RCC 7860 (cell line): ENCODE data around the gene TIFAB.

Experiments
- DNase-seq: peaks from one replicate; pipeline ENCODE4 v3.0.0-alpha.2; 2015; ENCODE audit warnings: low spot score
- FAIRE-seq: peaks from 2 replicates; lab custom pipeline; 2012; peaks lifted over from hg19 to GRCh38; lab: Jason Lieb, UNC

TIFAB gene

DNA sequence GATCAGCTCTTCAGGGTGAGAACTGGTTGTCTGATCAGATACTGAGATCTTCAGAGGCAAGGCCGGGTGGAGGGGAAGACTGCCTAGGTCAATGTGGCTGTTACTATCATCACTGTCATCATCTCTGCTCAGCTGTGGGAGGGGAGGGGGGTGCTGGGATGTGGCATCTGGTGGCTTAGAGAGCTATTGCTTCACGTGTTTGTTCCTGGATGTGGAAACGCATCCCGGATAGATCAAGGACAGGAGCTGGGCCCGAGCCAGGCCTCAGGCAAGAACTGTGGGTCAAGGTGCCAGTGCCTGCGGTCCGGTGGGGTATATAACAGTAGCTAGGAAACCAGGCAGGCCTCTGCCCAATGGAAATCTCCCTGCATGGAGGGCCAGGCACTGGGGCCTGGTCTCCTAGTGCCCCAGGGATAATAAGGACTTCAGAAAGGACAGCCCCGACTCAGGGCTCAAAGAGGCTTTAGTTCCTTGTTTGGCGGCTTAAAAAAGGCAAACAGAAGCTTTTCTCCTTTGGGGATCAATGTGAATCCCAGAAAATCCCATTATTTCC is 30.3 kb upstream of the TIFAB start:
- FAIRE-seq (no peak), DNase-seq (no peak)

DNA sequence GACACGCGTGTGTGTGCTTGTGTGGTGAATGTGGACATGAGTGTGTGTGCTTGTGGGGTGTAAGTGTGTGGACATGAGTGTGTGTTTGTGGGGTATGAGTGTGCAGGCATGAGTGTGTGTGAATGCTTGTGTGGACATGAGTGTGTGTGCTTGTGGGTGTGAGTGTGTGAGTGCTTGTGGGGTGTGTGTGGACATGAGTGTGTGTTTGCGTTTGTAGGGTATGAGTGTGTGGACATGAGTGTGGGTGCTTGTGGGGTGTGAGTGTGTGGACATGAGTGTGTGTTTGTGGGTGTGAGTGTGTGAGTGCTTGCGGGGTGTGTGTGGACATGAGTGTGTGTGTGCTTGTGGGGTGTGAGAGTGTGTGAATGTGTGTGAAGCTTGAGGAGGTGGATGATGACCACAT is 29.8 kb upstream of the TIFAB start:
- no peak for DNase-seq
- FAIRE-seq, result no peak

DNA sequence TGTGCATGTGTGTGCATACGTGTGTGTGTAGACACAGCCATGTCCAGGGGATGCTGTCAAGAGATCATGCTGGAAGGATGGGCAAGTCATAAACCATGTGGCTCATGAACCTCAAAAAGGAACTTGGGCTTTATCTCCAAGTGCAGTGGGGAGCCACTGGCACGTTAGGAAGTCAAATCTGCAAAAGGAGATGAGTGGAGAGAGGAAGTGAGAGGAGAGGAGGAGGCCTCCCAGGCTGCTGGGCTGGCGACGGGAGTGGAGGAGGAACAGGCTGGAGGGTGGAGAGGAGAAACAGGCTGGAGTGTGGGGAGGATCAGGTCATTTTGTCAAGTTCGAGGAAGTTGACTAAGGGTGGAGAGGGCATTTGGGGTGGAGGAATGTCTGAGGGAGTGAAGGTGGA is 29.2 kb upstream of the TIFAB start:
- DNase-seq (no peak), FAIRE-seq (no peak)

DNA sequence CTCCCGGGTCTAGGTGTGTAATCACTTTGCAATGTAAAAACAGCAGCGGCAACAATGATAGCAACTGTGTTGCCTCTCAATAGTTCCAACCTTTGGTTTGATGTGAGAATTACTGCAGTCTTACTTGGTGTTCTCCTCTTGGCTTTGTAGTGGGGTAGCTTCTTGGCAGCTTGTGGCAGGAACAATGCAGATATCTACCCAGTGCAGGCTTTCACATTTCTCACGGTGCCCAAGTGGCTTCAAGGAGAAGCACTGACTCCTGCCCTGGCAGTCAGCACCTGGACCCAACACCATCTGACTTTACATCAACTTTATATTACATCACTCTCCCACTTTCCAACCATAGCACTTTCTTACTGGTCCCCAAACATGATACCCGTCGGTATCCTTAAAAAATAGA is 28.4 kb upstream of the TIFAB start:
- DNase-seq, result no peak
- no peak for FAIRE-seq

DNA sequence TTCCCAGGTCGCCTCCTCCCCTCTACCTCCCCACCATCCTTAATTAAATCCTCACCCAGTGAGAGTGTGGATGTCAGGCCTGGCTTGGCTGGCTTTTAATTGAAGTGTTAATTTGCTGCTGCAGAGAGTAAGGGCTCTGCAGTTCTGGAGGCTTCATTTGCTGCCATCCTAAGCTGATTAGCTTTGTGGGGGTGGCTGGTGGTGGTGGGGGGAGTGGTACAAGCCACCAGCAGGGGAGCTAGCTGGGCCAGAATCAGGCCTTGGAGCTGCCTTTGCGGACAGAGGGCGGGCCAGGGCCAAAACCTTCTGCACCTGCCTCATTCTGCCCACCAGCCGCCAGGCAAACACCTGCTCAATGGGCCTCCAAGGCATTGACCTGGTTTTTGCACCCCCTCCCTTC is 26.8 kb upstream of the TIFAB start:
- no peak for FAIRE-seq

DNA sequence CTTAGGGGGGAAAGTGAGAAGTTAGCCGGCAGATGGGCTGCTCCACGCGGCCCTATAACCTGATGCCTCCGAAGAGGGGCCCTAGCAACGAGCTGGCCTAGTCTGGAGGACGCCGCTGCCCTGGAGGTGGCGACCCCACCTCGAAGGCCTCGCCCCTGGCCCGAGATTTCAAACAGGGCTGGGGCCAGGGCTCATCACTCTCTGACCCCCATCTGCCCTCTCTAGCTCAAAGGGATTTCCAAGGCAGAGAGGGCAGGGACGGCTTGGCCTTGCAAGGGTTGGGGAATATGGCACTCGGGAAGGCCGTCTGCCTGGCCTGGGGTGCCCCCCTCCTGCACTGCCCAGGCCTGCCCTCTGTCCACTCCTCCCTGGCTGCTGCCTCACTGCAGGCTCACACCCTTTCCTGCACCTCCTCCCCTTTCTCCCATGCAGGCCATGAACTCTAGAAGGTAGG is 25.5 kb upstream of the TIFAB start:
- DNase-seq (no peak), FAIRE-seq (no peak)

More for the DNA sequence above, 26.8 kb upstream of the TIFAB start:
- no peak for DNase-seq

DNA sequence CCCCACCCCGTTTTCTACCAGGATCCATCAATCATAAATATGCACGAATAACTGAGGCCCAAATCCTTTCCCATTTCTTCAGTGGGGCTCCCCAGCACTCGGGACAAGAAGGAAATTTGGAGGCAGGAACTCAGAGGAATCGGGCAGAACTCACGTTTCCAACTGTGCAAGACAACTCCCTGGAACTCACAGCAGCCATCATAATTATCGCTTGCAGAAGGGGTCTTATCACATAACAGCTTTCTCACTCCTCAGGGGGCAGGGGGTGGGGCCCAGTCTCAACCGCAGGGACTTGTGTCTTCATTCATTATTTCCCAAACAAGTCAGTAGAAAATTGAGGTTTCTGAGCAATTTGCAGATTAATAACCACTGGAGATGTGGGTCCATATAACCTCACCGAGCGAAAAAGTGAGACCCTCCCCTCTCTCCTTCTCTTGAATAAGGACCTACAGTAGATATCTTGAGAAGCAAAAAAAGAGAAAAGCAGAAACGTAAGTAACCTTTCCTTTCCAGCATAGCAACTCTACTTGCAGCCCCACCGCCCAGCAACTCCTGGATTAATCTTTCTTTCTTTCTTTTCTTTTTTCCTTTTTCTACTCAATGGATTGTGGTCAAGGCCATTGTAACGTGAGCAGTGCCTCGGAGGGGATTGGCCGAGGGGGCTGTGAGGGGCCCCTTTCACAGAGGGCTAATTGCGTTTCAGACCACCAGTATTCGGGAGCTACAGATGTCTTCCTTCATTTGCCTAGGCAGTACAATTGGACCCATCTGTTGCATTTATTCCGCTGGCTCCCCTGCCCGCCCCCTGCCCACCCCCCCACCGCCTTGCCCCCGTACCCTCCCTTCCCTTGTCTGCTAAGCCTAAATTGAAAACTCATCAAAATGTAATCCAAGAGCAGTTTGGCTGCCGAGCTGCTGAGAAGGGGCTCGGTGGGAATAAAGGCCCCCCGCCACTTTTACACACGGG is 24.7 kb upstream of the TIFAB start:
- FAIRE-seq (no peak), DNase-seq (no peak)

DNA sequence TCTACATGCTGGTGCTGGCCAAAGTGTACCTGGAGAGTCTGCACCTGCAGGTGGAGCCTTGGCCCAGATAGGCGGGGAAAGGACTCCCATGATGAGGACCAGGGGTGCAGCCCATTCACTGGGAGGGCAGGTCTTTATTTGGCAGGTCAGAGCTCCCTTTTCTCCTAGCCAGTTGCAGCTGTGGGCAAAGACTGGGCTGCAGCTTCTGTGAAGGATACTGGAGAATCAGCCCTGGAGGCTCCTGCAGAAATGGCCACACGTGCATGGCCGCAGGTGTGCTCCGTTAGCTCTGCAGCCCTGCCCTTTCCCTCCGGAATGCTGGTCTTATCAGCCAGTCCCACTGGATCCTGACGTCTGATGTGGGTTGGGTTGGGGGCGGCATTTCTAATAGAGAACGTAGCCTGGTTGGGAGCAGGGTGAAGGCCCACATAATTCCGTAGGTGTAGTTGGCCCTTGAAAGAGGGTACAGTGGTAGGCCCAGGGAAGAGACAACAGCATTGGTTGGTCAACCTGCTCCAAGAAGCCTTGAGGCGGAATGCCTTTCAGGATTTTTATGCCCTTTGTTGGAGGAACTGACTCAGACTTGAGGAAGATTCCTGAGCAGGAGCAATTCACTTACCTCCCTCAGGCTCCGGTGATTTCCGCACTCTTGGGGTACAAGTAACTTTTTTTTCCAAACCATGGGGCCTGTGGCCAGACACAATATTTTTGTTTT is 22.0 kb upstream of the TIFAB start:
- FAIRE-seq, result no peak

DNA sequence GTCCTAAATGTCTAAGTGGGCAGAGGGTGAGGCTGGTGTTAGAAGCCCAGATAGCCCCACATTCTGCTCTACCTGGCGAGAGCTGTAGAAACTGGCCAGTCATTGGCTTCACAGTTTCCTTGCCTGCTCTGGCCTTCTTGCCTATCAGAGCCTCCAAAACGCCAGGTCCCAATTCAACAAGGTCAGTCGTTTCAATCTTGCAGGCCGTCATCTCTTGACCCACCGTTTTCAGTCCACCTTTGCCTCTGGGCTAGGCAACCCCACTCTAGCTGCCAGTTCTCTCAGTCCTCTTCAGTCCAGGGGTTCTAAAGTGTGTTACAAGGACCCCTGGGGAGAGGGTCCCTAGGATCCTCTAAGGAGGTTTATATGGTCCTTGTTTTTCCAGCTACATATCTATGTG is 20.0 kb upstream of the TIFAB start:
- FAIRE-seq, result no peak

More for the DNA sequence above, 22.0 kb upstream of the TIFAB start:
- DNase-seq, result no peak

DNA sequence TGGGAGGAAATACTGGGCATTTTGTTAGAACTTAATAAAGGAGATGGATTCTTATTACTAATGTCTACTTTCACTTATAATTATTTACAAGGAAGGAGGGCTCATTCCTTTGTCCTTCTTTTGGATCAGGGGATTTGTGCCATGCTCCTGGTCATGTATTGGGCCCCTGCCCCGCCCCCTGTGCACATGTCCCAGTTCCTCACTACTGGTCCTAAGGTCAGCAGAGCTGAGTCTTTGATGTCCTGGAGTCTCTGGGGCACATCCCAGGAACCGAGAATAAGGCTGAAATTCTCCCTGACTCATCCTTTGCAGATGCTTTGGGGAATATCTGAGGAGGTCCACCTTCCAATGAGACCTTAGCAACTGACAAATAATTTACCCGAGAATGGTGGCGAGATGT is 19.6 kb upstream of the TIFAB start:
- no peak for FAIRE-seq
- DNase-seq, result no peak

More for the DNA sequence above, 20.0 kb upstream of the TIFAB start:
- no peak for DNase-seq

DNA sequence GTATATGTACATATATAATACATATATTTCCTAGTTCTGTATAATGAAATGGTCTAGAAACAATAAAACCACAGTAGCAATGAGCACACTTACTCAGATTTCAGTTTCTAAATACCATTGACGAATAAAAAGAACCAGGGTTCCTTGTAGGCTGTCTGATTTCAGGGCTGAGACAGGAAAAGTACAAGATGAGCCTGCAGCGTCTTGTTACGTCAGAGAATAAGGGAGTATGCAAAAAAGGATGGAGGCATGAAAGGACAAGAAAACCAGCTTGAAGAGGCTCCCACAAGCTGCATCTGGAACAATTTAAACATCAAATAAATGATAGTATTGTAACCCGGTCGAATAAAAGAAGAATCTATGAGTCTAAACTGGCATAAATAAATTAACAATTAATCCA is 17.8 kb upstream of the TIFAB start:
- FAIRE-seq, result no peak

DNA sequence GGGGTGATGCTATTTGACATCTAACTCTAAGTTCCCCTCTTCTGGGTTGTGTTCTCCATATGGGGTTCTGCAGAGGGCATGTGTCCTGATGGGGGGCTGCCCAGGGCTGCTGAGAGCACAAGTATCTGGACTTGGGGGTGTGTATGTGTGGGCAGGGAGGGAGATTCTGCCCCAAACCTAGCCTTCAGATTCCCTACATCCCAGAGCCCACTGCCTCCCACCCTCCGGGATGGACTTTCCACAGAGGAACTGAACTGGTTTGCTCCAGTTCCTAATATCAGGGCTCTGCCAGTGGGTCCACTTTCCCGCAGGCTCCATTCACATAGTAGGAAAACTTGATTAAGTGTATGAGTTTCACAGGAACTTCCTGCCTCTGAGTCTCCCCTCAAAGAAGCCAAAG is 16.4 kb upstream of the TIFAB start:
- FAIRE-seq, result no peak
- no peak for DNase-seq

More for the DNA sequence above, 17.8 kb upstream of the TIFAB start:
- DNase-seq, result no peak

DNA sequence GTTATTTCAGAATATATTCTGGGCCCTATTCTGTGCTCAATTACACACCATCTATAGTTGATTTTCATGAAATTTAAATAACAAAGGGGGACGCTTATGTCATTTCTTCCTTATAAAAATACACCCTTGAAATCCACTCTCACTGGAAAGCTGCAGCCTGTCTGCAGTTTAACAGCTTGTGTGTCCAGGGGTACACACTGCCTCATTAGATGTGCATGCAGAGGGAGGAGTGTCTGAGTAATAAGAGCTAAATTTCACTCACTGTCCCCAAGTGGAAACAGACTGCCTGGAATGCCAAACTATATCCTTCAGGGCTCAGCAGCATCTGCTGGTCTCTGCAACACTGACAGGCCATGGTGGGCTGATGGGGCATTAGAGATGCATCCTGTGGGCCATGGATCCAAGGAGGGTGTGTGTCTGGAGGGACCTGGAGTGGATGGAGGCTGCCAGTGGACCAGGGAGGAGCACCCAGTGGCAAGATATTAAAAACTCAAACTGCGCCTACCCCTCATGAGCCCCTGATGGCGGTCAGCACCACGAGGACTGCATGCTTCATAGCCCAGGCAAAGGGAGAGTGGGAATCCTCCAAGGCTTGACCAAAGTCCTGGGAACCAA is 15.8 kb upstream of the TIFAB start:
- FAIRE-seq (no peak), DNase-seq (no peak)

DNA sequence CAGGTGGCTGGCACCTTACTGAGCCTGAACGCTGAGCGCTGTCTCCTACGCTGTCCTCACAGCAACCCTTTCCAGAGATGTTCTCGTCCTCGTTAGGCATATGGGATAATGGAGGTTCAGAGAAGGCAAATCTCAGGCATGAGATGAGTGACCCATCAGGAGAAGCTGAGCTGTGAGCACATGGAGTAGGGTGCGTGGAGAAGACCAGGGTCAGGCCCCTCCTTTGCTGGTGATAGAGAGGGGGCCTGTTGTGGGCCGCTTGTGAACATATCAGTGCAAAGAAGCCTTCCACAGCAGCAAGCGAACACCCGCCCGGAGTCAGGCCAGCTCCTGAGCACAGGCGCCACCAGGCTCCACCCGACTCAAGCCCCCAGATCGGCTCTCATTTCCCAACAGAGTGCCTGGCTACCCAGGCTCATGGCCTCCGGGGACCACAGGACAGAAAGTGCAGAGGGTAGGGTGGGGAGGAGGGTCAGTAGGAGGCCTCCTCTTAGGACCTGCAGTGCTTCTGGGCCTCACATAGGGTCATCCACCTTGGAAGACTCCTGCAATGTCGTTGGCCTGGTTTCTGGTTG is 15.0 kb upstream of the TIFAB start:
- no peak for FAIRE-seq
- no peak for DNase-seq

DNA sequence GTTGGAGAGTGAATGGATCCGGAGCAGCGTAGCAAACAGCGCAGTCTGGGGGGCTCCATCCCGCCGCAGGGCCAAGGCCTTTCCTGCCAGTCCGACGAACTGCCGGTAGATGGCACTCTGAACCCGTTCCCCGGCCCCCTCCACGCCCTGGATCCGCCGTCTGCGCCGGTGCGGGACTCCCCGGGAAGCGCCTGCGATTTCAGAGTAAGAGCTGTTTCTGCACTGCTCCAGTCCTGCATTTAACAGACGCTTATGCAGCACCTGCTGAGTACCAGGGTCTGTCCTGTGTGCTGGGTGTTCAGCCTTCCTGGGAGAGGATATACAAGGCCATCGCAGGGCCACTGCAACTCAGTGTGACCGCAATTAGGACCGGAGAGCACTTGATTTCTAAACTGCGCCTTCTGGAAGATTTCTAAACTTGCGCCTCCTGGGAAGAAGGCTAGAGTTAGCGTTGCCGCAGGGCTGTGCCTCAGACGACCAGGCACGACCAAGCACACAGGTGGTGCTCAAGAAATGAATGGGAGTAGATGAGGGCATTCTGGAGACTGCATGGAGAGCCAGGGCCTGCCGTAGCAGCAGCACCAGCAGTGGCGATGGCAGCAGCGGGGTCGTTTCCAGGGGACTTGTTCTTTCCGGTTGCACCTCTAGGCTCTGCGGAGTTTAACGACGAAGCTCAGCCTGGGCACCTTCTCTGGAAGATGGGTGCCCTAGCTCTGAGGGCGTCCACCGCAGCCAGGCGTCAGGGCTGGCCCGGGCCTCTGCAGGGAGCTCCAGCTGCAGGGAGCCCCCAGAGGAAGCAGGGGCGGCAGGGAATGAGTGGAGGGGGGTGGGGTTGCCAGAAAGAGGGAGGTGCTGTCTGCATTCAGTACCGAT is 14.3 kb upstream of the TIFAB start:
- FAIRE-seq, result no peak

DNA sequence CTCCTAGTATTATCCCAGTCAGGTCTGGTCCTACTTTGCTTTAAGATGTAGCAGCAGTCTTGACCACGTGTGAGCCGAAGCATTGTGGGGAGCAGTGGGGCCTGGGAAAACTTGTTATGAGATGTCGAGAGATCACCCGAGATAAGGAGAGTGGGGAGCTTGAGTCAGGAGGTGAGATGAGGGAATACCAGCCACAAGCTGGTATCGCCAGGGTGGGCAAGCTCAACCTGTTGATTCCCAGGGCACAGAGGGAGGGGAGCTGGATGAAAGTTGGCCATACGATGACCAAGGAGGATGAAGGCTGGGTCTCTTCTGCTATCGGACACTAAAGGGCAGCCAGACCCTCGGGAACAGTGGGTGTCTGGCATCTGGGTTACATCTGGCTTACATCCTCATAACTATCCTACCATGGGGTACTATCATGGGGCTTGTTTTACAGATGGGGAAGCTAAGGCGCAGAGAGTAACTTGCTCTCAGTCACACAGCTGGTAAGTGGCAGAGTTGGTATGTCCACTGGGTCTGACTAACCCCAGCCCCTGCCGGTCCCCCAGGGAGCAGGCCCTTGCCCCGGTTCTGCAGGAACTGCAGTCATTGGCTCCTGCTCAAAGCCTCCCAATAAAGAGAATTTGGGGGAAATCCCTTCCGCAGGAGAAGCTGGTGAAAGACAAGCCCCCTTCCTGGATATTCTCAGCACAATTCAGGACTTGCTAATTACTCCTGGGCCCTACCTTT is 13.4 kb upstream of the TIFAB start:
- DNase-seq, result no peak
- no peak for FAIRE-seq

More for the DNA sequence above, 14.3 kb upstream of the TIFAB start:
- DNase-seq, result peak; percentile 20

DNA sequence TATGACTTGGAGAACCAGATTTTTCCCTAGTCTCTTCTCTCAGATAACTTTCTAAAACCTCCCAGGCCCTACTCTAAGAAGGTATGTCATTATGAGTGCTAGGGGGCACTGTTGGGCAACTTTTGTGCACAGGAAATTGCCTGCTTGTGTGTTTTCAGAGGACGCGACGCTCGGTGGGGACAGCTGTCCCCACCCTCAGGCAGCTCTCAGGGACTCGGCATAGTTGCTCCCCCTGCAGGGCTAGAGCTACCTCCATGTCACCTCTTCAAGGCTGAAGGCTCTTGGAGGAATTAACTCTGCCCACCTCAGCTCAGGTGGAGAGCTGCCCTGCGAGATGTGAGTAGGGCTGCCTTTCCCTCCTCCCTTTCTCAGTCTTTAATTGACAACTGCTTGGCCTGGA is 10.2 kb upstream of the TIFAB start:
- FAIRE-seq, result no peak
- peak; percentile 41 for DNase-seq

DNA sequence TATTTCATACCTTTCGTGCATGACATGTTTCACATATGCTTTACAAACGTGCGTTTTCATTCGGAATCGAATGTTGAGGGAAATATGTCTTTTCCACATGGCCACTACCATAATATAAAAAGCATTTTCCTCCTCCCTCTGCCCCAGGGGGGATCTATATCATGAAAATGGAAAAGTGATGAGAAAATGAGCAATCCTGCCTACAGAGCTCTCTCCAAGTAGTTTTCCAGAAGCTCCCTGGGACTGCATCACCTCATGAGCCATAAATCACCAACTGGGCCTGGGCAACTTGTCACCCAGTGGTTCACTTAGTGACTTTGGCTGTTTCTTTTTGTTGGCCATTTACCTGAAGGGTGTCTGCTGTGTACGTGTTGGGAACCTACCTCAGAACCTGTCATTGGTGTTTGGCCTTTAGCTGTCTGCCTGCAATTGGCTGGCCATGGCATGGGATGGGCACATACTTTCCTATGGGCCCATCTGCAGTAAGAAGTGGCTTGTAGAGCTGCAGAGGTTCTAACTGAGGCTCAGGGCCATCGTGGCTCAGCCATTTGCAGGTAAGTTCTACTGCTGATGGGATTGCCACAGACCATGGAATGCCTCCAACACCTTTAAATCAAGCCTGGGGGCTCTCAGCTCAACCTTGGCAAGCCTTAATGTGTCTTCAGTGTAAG is 9.5 kb upstream of the TIFAB start:
- DNase-seq, result no peak
- FAIRE-seq, result no peak
